Mesenchymal stem cell (in vitro differentiated cells and primary cell): ENCODE measurements around the gene RAB1B.

Experiments used
- DNase-seq: peaks from one replicate; pipeline ENCODE4 v3.0.0-alpha.2; 2013
- H2AFZ ChIP-seq: one replicate; pipeline ENCODE4 v1.6.1; 2013; ENCODE audit warnings: low read depth, mild to moderate bottlenecking, control low read depth, inconsistent platforms, low read length, moderate library complexity
- H2AK5ac ChIP-seq: 2 replicates; pipeline ENCODE4 v1.6.1; 2013; ENCODE audit warnings: low read length, moderate library complexity, mild to moderate bottlenecking, inconsistent platforms; ENCODE audit not compliant: severe bottlenecking
- H2BK120ac ChIP-seq: one replicate; pipeline ENCODE4 v1.6.1; 2013; ENCODE audit warnings: low read depth, mild to moderate bottlenecking, inconsistent platforms, low read length, moderate library complexity
- H2BK12ac ChIP-seq, 2 experiments: one replicate each; pipeline ENCODE4 v1.6.1; 2013; ENCODE audit warnings: inconsistent platforms in 2 of 2, low read length in 2 of 2, mild to moderate bottlenecking in 2 of 2, moderate library complexity in 2 of 2, control low read depth in 1 of 2
- H2BK15ac ChIP-seq: one replicate; pipeline ENCODE4 v1.6.1; 2013; ENCODE audit warnings: mild to moderate bottlenecking, low read depth, inconsistent platforms; ENCODE audit not compliant: poor library complexity, severe bottlenecking
- H2BK5ac ChIP-seq: 2 replicates; pipeline ENCODE4 v1.6.1; 2013; ENCODE audit warnings: low read depth, mild to moderate bottlenecking, low read length, control low read depth, inconsistent platforms; ENCODE audit not compliant: poor library complexity, severe bottlenecking
- H3K14ac ChIP-seq, 2 experiments: one replicate each; pipeline ENCODE4 v1.6.1; 2013; ENCODE audit warnings: inconsistent platforms in 2 of 2, low read length in 2 of 2, control low read depth in 1 of 2, mild to moderate bottlenecking in 1 of 2, moderate library complexity in 1 of 2
- H3K18ac ChIP-seq, 2 experiments: one replicate each; pipeline ENCODE4 v1.6.1; 2013; ENCODE audit warnings: inconsistent platforms in 2 of 2, low read length in 2 of 2, control low read depth in 1 of 2, low read depth in 1 of 2, mild to moderate bottlenecking in 1 of 2
- H3K23ac ChIP-seq, 2 experiments: one replicate each; pipeline ENCODE4 v1.6.1; 2013; ENCODE audit warnings: inconsistent platforms in 2 of 2, low read length in 2 of 2, mild to moderate bottlenecking in 2 of 2, moderate library complexity in 2 of 2, control low read depth in 1 of 2
- H3K27ac ChIP-seq: 2 replicates; pipeline ENCODE4 v1.5.1; 2013; ENCODE audit warnings: mild to moderate bottlenecking, moderate library complexity, low read length, control low read depth, inconsistent platforms; ENCODE audit not compliant: poor library complexity, severe bottlenecking
- H3K27me3 ChIP-seq, 2 experiments: 2 replicates each; pipeline versions ENCODE4 v1.6.1 to v1.7.0; 2013; ENCODE audit warnings: low read length in 2 of 2, mild to moderate bottlenecking in 2 of 2, moderate library complexity in 2 of 2, control low read depth in 1 of 2, inconsistent platforms in 1 of 2; ENCODE audit not compliant: control insufficient read depth in 1 of 2, insufficient read depth in 1 of 2
- H3K36me3 ChIP-seq, 2 experiments: 2 replicates each; pipeline versions ENCODE4 v1.6.1 to v1.7.0; 2013; ENCODE audit warnings: low read length in 2 of 2, control low read depth in 1 of 2, inconsistent platforms in 1 of 2, low read depth in 1 of 2, mild to moderate bottlenecking in 1 of 2; ENCODE audit not compliant: insufficient read depth in 2 of 2, control insufficient read depth in 1 of 2
- H3K4ac ChIP-seq, 2 experiments: one replicate each; pipeline ENCODE4 v1.6.1; 2013; ENCODE audit warnings: inconsistent platforms in 2 of 2, low read length in 2 of 2, mild to moderate bottlenecking in 2 of 2, moderate library complexity in 2 of 2, control low read depth in 1 of 2, low read depth in 1 of 2
- H3K4me1 ChIP-seq: 2 replicates; pipeline ENCODE4 v1.6.1; 2013; ENCODE audit warnings: low read depth, low read length, control low read depth; ENCODE audit not compliant: control insufficient read depth, insufficient read depth
- H3K4me2 ChIP-seq: 2 replicates; pipeline ENCODE4 v1.6.1; 2013; ENCODE audit warnings: low read length, mild to moderate bottlenecking, inconsistent platforms; ENCODE audit not compliant: poor library complexity, severe bottlenecking
- H3K4me3 ChIP-seq, 2 experiments: 2 replicates each; pipeline versions ENCODE4 v1.5.1 to v1.7.0; 2013; ENCODE audit warnings: low read length in 2 of 2, mild to moderate bottlenecking in 2 of 2, control low read depth in 1 of 2, low read depth in 1 of 2; ENCODE audit not compliant: insufficient read depth in 1 of 2
- H3K79me1 ChIP-seq: replicated peaks from 2 replicates; pipeline ENCODE4 v1.6.1; 2013; ENCODE audit warnings: mild to moderate bottlenecking, control low read depth, low read length, inconsistent platforms; ENCODE audit not compliant: poor library complexity, severe bottlenecking
- H3K9ac ChIP-seq: 2 replicates; pipeline ENCODE4 v1.7.0; 2013; ENCODE audit warnings: mild to moderate bottlenecking, low read length, moderate library complexity
- H3K9me3 ChIP-seq: 2 replicates; pipeline ENCODE4 v1.7.0; 2013; ENCODE audit warnings: mild to moderate bottlenecking, low read length; ENCODE audit not compliant: control insufficient read depth
- H4K8ac ChIP-seq: one replicate; pipeline ENCODE4 v1.6.1; 2013; ENCODE audit warnings: inconsistent platforms, mild to moderate bottlenecking, low read length, moderate library complexity
- H4K91ac ChIP-seq: one replicate; pipeline ENCODE4 v1.6.1; 2013; ENCODE audit warnings: mild to moderate bottlenecking, low read length, inconsistent platforms
- WGBS: methylation state at CpG from one replicate; pipeline ENCODE4 v1.1.7; 2013; ENCODE audit warnings: mixed read lengths; 5-methylcytosine and 5-hydroxymethylcytosine counted together

RAB1B gene

GRCh38 chr11:66225066-66225465, 43.4 kb upstream of the RAB1B start:
- Histone ChIP-seq H3K4me3 (no peak overlapping the region), H2BK12ac (no peak overlapping the region), H2AK5ac (no peak overlapping the region), H3K23ac (no peak overlapping the region), H3K4ac (no peak overlapping the region), H3K14ac (no peak overlapping the region), H3K36me3 (peaks cover 43 to 47% of the 10 kb centered on the region in 2 experiments), H3K9me3 (no peaks in the 10 kb centered on the region), H3K79me1 (peaks cover 3% of the 10 kb centered on the region), H4K8ac (no peak overlapping the region), H4K91ac (no peak overlapping the region), H2AFZ (no peak overlapping the region), H2BK15ac (no peak overlapping the region), H3K4me2 (no peak overlapping the region), H2BK120ac (no peak overlapping the region), H3K27me3 (no peaks in the 10 kb centered on the region), H3K9ac (no peak overlapping the region), H3K27ac (no peak overlapping the region), H3K18ac (no peak overlapping the region), H2BK5ac (no peak overlapping the region), H3K4me1 (peaks cover 10% of the 10 kb centered on the region)
- WGBS = 98% methylated on average over 2 of the region's 2 CpGs
- DNase-seq = no peak

- H3K9me3 ChIP-seq = no peaks in the 10 kb centered on the region
- no peak overlapping the region for H3K23ac ChIP-seq
- H3K4me2 ChIP-seq = no peak overlapping the region
- peaks cover 43 to 47% of the 10 kb centered on the region in 2 experiments for H3K36me3 ChIP-seq
- H3K18ac ChIP-seq = no peak overlapping the region
- no peak overlapping the region for H2AK5ac ChIP-seq
- H3K79me1 ChIP-seq = no peaks in the 10 kb centered on the region
- no peak overlapping the region for H4K91ac ChIP-seq
- H2BK12ac ChIP-seq = no peak overlapping the region
- no peak overlapping the region for H2BK5ac ChIP-seq
- H3K14ac ChIP-seq = no peak overlapping the region
- no peaks in the 10 kb centered on the region for H3K27me3 ChIP-seq
- peaks cover 12% of the 10 kb centered on the region for H3K4me1 ChIP-seq
- no peak for DNase-seq
- H2AFZ ChIP-seq = no peak overlapping the region
- H2BK15ac ChIP-seq = no peak overlapping the region
- H3K4me3 ChIP-seq = no peak overlapping the region
- no peak overlapping the region for H2BK120ac ChIP-seq
- H3K27ac ChIP-seq = no peak overlapping the region
- no peak overlapping the region for H4K8ac ChIP-seq
- H3K4ac ChIP-seq = no peak overlapping the region
- no peak overlapping the region for H3K9ac ChIP-seq
These were observed 42.3 kb upstream of the RAB1B start for GRCh38 chr11:66226101-66226500.

DNA sequence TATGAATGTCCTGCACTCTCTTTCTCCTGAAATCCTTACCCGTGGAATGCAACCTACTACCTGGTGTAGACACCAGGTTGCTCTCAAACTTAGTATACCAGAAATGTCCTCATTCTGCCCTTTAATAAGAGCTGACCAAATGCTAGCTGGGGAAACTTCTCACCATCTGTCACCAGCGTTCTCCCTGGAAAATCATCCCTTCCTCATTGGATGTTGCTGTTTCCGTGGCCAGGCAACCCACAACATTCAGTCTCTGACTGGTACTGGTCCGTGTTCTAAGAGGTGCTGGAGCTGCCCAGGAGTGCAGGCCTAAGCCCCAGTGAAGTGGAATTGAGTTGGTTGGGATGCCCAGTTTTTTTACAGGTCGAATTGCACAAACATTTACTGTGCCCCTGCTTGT, 40.7 kb upstream of the RAB1B start:
- no peak overlapping the region for H3K9ac ChIP-seq
- no peak overlapping the region for H2BK5ac ChIP-seq
- H3K9me3 ChIP-seq = no peaks in the 10 kb centered on the region
- H3K4me1 ChIP-seq = peaks cover 7% of the 10 kb centered on the region
- H3K14ac ChIP-seq = no peak overlapping the region
- peaks cover 53 to 57% of the 10 kb centered on the region in 2 experiments for H3K36me3 ChIP-seq
- H2BK15ac ChIP-seq = no peak overlapping the region
- no peak overlapping the region for H4K91ac ChIP-seq
- no peak overlapping the region for H2BK120ac ChIP-seq
- H3K4me3 ChIP-seq = no peak overlapping the region
- 91% methylated on average over 5 of the region's 5 CpGs for WGBS
- H2AFZ ChIP-seq = no peak overlapping the region
- H3K79me1 ChIP-seq = no peaks in the 10 kb centered on the region
- no peak for DNase-seq
- H2BK12ac ChIP-seq = no peak overlapping the region
- no peak overlapping the region for H3K4me2 ChIP-seq
- H3K18ac ChIP-seq = no peak overlapping the region
- no peak overlapping the region for H3K27ac ChIP-seq
- no peaks in the 10 kb centered on the region for H3K27me3 ChIP-seq
- H3K23ac ChIP-seq = no peak overlapping the region
- no peak overlapping the region for H4K8ac ChIP-seq
- H3K4ac ChIP-seq = no peak overlapping the region
- no peak overlapping the region for H2AK5ac ChIP-seq

GRCh38 chr11:66228521-66228920, 39.9 kb upstream of the RAB1B start:
- Histone ChIP-seq H3K23ac (no peak overlapping the region), H3K9me3 (no peaks in the 10 kb centered on the region), H2AFZ (no peak overlapping the region), H2BK12ac (no peak overlapping the region), H2AK5ac (no peak overlapping the region), H2BK5ac (no peak overlapping the region), H2BK120ac (no peak overlapping the region), H3K14ac (no peak overlapping the region), H3K36me3 (peaks cover 61 to 66% of the 10 kb centered on the region in 2 experiments), H3K4ac (no peak overlapping the region), H3K79me1 (no peaks in the 10 kb centered on the region), H3K18ac (no peak overlapping the region), H3K4me2 (no peak overlapping the region), H4K8ac (no peak overlapping the region), H4K91ac (no peak overlapping the region), H2BK15ac (no peak overlapping the region), H3K27ac (no peak overlapping the region), H3K27me3 (no peaks in the 10 kb centered on the region), H3K4me3 (no peak overlapping the region), H3K9ac (no peak overlapping the region), H3K4me1 (peaks cover 7% of the 10 kb centered on the region)
- DNase-seq = no peak
- WGBS = 91% methylated on average over 6 of the region's 6 CpGs
